HG03175 (cell line): ENCODE data around the gene OR51E2.
A peak's percentile ranks its signal among the peaks of the same experiment; 100 is the strongest.
"Not testable (repeated sequence)": the region's sequence is repeated elsewhere in the genome, so short reads cannot be mapped to it uniquely, and the experiment has no call there.

ENCODE experiments used
- ATAC-seq: cut with Tn5 transposase; IDR thresholded peaks from one replicate; pipeline ENCODE4 v1.9.1; 2021; ENCODE audit warnings: mild to moderate bottlenecking, moderate library complexity; ENCODE audit not compliant: unreplicated experiment

The OR51E2 gene, protein sequence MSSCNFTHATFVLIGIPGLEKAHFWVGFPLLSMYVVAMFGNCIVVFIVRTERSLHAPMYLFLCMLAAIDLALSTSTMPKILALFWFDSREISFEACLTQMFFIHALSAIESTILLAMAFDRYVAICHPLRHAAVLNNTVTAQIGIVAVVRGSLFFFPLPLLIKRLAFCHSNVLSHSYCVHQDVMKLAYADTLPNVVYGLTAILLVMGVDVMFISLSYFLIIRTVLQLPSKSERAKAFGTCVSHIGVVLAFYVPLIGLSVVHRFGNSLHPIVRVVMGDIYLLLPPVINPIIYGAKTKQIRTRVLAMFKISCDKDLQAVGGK

DNA sequence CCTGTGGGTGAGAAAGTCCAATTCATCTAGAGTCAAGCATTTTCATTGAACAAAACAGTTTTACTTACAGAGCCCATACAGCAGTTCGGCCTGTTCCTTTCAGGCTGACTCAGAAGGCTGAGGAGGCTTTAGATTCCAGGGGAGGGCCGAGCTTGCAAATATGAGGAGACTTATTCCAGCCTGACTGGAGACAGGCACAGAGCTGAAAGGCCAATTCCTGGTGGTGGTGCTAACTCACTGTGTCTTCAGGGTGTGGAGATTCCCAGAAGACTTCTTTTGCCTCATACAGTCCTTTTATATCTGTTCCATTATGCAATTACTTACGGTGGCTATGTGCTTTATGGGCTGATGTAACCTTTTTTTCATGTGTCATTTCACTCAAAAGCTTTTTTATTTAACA, at the start of gene OR51E2:
OR51E2 (minus strand) TSS at position 269 of the 400 bp plus-strand sequence. CDS start 15,142 bp downstream, outside the sequence.
- ATAC-seq, result no peak

DNA sequence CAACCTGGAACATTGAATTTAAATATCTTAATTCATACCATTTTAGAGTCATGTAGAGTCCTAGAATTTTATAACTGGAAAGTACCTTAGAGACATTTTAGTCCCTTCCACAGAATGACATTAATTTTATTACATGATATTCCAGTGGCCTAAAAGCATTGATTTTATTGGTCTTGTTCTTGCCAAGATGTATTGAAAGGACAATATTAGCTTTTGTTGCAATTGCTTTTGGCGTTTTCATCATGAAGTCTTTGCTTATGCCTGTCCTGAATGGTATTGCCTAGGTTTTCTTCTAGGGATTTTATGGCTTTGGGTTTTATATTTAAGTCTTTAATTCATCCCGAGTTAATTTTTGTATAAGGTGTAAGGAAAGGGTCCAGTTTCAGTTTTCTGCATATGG, 43.1 kb upstream of the OR51E2 start:
- no peak for ATAC-seq

DNA sequence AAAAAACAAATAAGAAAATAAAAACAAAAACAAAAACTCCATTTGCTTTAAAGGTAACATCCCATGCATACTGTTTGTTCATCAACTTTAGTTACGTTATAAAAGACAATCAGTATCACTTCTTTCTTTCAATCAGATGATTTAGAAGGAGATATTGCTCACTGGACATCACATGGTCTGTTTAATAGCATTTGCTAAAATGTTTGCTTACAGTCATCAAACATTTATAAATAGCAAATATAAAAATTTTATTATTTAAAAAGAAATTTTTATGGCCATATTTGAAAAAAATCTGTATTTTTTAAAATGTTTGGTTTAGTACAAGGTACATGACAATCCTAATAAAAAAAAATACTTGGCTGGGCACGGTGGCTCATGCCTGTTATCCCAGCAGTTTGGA, 29.5 kb upstream of the OR51E2 start:
- no peak for ATAC-seq

DNA sequence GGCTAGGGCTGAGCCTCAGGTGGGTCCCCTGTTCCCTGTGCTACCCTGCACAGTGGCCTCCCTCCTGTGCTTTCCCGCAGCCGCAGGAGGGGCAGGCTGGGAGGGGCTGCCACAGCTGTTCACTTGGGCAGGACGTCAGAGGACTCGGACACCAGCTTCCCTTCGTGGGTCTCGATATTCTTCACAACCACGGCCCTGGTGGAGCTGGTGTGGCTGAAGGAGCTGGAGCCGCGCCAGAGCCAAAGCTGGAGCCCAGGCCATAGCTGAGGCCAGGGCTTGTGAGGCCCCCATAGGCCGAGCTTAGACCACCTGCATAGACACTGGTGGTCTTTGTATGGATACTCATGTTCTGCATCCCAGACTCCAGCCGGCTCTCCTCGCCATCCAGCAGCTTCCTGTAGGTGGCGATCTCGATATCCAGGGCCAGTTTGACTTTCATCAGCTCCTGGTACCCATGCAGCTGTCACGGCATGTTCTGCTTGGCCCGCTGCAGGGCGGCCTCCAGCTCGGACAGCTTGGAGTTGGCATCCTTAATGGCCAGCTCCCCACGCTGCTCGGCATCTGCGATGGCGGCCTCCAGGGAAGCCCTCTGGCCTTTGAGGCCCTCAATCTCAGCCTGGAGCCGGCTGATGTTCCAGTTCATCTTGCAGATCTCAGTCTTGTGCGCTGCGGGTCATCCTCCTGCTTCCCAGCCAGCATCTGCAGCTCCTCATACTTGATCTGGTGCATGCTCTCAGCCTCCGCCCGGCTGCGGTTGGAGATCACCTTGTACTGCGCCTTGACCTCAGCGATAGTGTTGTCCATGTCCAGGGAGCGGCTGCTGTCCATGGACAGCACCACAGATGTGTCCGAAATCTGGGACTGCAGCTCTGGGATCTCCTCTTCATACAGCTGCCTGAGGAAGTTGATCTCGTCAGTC, 25.2 kb upstream of the OR51E2 start:
- ATAC-seq, result not testable (repeated sequence)

DNA sequence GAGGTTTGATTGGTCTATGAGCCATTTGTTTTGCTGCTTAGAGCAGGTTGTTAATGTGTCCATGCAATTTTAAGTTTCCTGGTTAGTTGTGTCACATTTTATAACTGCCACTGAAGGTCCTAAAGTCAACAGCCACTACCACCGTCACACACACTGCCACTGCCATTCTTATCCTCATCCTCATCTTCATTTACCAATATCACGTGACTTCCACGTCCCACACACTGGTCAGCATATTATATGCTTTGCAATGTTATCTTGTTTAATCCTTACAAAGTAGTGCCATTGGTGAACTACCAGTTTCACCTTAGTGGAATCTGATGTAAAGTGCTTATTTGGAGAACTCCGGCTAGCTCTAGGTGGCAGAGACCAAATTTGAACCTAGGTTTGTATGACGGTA, 16.6 kb upstream of the OR51E2 start:
- no peak for ATAC-seq

DNA sequence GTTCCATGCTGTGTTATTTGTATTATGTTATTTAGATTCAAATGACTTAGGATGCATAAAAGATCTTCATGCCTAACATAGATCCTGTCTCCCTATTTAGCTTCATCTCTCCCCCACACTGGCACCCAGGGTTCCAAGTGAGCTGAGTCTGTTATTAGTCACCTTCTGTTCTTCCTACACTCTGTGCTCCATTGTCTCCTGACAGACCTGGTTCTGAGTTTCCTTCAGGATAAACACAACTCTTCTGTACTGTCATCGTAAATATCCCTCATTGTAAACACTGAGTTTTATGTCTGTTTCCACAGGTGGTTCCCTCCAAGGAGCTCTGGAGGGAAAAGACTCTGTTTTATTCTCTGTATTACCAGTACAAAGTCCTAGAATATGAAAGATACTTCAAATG, 15.6 kb upstream of the OR51E2 start:
- ATAC-seq, result no peak

DNA sequence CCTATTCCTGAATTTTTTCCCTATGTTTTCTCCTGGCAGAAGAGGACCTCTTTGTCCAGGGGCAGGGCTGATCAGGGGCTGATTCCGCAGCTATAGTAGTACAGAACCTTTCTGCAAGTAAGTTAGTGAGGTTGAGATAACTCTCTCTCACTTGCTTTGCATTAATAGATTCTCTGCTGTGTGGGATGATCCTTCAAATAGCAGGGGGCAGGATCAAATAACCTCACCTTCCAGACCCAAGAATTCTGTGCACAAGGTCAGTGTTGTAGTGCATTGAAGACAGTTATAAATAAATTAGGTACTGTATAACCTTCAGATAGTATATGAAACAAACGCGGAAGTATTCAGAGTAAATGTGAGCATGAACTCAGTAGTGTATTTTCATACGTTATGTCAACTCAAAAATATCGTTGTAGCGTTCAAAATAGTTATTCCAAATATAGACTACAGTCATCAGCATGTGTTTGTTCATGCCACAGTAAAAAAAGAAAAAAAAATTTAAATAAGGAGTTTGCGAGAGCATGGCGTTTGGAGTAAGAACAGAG, 7.2 kb upstream of the OR51E2 start:
- ATAC-seq, result no peak

DNA sequence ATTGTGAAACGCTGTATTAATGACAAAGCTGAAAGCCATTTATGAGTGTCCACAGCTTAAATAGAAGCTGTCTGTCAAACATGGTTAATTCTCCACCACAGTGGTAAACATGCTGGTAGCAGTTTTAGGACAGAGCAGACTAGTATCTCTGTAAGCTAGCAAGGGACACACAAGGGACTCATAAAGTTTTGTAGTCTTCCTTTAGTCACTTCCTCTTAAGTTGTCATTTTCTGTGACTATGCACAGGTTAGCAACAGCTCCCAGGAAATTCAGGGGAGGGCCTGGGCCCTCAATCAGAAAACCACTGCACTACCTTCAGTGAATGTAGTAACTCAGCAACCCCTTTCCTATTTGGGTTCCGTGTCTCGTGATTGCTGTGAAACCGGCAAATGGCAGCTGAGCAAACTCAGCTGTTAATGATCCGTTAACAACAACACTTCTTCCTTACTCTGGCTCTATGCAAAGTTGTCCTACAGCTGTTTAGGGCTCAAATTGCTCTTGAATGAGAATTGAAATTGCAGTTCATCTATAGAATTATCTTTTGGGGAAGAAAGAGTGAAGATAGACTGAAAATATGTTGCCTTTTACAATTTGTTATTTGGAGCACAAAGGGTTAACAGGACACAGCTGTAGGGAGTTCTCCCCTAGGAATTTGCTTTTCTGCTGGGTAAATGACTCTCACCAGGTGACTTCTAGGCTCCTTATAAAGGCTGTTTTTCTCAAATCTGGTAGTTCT, 6.6 kb upstream of the OR51E2 start, which contains the start of gene MMP26:
MMP26 (plus strand) TSS at position 731 of the 736 bp plus-strand sequence.
- ATAC-seq, result peak; percentile 60

DNA sequence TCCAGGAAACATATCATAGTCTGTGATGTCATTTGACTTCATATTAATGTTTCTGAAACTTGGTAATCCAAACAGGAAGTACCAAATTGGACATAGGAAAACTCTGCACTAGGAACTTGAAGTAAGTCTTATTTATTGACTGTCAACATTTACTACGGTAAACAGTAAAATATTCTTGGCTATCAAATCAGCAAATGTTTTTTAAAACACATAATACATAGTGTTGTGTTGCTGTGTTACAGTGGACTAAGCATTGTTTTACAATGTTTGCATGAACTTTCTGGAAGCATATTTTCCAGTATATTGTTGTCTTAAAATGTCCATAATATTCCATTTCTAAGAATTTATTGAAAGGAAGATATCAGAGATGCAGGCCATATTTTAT, 2.8 kb upstream of the OR51E2 start:
- ATAC-seq, result no peak

DNA sequence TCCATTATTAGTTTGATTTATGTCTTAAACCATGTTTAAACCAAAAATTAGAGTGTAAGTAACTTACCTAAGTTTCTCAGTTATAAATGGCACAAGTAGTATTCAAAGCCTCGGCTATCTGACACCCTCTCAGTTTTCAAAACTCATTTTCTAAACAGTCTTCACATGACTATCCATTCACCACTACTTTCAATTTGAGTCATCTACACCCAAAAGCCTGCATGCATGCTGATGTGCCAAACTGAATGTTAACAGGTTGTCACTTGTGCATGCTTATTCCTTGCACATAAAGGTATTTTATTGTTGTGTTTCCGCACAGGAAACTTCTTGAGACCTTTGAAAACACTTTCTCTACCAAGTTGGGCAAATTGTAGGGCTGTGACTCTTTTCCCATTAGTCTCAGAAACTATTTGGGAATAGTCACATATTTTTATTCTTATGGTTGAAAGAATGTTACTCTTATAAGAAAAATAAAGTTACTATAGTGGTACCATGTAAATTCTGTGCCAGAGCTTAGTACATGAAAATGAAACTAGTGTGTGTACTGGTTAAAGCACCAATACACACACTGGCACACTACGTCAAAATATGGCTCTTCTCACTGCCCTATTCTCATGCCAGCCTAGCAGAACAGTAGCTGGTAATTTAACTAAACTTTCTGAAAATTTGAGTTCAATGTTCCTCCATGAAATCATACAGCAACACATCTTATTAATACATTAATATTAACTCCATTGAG, 2.2 kb upstream of the OR51E2 start:
- ATAC-seq, result peak; percentile 86

DNA sequence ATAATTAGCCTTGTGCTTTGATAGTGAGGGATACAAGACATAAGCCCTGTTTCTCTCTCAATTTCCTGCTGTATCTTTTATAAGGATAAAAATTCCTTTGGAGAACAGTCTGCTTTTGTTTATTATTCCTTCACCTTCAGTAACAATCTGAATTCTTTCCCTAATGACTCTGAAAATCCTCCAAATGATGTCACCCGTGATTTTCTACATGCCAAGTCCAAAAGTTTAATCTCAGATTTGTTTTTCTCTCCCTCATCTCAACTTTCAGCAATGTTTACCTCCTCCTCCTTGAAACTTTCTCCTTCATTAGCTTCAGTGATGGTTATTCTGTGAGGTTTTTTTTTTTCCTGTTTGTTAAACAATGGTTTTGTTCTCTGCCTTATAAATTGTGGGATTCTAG, 2.2 kb downstream of the OR51E2 start:
- ATAC-seq, result no peak

DNA sequence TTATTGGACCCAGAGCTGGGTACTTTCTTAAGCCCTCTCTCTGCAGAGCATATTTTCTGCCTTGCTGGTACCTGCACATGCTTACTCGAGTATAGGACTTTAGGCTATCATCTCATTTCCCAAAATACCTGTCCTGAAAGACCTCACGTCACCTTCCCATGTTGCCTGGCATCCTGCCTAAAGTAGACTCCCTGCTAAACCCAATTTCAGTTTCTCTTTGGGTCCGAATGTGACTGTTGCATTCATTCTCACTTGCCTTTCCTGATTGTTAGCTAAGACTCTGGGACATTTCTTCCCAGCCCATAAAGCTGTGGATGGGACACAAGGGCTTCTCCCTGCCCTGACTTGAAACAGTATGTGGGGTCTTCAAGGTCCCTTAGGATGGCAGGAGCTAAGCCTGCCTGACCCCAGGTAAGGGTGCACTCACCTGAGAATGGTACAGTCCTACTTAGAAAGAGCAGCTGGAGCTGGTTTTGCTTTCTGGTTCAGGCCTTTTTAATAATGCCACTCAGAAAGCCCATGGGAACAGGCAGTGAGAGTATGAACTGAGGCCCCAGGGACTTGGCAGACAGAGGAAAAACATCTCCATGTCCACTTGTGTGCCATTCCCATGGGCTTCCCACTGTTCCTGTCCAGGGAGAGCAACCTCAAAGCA, 12.9 kb downstream of the OR51E2 start:
- ATAC-seq, result no peak

DNA sequence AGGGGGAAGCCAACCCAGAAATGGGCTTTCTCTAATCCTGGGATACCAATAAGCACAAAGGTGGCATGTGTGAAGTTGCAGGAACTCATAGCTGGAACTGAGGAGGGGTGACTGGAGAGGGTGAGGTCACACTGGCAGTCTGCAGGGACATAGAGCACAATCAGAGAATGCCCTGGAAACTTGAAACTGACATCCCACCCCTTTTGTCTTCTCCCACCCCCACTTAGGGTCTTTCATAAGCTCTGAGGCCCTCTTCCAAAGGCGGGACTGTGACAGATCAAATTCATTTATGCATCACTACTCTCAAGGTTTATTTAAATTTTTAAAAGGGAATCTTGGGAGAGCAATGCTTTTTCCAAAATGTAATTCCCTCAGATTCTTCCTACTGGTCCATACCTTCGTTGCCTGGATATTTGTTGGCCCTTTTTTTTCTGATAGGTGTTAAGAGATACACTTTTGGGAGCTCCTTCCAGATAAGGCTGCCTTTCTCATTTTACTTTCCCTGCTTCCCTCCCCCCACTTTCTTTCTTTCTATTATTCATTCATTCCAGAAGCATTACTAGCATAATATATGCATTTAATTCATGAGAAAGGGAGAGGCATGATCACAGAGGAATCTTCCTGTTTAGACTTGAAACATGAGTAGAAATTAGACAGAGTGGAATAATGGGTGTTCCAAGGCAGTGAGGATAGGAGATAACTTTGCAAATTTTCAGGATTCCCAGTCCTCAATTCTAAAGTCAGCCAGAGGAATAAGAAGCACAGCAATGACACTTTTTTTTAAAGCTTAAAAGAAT, 14.8 kb downstream of the OR51E2 start:
- no peak for ATAC-seq

DNA sequence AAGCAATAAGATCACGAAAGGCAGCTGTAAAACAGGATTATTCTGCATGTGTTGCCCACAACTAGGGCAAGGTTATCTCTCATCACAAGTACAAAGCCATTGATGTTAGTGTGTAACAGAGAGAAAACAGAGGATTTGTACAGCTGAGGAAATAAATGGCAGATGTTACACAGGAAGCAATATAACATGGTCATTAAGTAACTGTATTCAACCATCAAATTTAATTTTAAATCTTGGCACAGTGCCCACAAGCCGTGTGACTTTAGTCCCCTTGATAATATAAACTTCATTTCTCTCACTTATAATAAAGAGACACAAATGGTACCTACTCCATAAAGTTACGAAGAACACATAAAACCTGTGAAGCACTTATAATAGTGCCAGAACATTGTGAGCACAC, 17.3 kb downstream of the OR51E2 start:
- ATAC-seq, result no peak

DNA sequence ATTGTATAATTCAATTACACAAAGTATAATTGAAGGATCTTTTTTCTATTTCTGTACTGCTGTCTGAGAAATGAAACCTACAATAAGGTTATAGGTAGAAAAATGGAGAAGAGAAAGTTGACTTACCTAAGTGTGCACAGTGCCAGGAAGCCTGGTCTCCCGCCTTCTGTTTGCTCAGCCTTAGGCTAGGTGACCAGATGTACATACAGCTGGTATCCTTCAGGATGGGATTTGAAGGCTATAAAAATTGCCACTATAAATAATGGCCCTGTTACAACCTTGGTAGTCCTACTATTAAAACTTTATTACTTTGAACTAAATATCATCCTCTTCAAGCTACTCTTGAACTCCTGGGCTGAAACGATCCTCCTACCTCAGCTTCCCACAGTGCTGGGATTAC, 19.7 kb downstream of the OR51E2 start:
- no peak for ATAC-seq

DNA sequence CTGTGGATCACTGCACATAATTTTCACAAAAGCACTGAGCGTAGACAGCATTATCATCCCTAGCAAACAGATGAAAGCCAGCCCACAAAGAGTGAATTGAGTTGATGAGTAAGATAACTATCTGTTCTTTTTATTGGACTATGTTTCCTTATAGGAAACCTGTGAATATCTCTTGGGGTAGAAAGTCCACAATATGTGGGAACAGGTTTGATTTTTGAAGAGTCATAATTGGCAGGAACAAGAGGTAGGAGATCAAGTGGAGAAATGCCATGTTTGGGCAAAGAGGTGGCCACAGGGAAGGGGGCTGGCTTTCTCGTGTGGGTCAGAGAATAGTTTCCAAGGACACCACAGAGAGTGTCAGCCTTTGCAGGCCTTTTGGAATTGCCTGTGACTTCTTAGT, 23.9 kb downstream of the OR51E2 start:
- ATAC-seq, result no peak

DNA sequence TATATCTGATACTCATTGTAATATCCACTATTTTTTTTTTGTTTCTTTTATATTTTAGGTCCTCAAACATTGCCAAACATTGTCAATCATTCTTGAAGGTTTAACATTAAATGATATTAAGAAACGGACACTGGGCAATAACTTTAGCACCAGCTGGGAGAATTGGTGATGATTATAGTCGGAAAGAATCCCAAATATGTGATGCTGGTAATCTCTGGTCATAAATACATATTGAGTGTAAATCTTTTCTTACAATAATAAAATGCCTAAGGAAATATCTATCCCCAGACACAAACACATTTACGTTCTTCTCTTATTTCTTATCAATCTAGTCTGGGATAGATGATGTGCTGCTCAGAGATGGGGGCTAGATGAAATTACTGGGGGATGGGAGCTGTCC, 25.2 kb downstream of the OR51E2 start:
- no peak for ATAC-seq

DNA sequence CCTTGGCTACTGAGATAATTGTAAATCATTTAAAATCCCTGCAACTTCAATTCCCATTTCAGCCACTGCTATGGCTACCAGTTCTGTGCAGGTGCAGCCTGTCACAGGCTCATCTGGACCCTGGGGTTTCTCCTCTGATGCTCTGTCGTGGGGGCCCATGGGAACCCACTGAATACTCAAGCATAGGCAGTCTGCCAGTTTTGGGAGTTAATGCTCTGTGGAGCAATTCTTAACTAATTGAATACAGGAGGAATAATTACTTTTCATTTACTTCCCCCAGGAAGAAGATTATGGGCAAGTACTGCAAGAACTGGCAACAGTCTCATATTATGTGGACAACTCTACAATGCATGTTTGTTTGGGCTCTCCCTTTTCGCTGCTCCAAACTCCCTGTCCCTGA, 25.9 kb downstream of the OR51E2 start:
- no peak for ATAC-seq

DNA sequence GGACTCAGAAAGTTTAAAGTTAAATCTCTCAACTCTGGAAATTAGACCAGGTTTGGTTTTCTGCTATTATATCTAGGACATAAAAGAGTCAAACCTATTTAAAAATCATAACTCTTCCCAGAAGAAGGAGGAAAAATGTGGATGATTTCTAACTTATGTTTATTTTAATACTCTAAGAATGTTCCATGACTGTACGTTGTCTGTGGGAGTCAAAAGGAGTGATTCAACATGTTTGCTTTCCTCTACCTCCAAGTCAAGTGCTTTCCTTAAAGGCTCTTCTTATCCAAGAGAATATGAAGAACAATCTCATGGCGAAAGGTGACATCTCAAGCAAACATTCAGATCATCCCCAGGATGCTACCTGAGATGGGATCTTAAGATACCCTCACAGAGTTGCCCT, 32.2 kb downstream of the OR51E2 start:
- no peak for ATAC-seq
